HT-29 (cell line): ENCODE measurements around the gene RAB3IL1. TPM values are rescaled to one million over a fixed set of nuclear protein-coding genes. Genes with fewer than 3 reads are reported as not detected.

Source experiments
- DNase-seq: peaks from one replicate; pipeline ENCODE4 v3.0.0-alpha.2; 2015; ENCODE audit warnings: low spot score
- total RNA-seq: library from RNA; depleted of rRNA; stranded (reverse); fragments of >200 nt; shearing (Covaris generic); gene quantifications from 2 replicates; pipeline ENCODE4 v1.2.3, GENCODE V29; 2014

RAB3IL1 gene
- total RNA-seq, 1 experiment from 2014 or later: 1.6 TPM

DNA sequence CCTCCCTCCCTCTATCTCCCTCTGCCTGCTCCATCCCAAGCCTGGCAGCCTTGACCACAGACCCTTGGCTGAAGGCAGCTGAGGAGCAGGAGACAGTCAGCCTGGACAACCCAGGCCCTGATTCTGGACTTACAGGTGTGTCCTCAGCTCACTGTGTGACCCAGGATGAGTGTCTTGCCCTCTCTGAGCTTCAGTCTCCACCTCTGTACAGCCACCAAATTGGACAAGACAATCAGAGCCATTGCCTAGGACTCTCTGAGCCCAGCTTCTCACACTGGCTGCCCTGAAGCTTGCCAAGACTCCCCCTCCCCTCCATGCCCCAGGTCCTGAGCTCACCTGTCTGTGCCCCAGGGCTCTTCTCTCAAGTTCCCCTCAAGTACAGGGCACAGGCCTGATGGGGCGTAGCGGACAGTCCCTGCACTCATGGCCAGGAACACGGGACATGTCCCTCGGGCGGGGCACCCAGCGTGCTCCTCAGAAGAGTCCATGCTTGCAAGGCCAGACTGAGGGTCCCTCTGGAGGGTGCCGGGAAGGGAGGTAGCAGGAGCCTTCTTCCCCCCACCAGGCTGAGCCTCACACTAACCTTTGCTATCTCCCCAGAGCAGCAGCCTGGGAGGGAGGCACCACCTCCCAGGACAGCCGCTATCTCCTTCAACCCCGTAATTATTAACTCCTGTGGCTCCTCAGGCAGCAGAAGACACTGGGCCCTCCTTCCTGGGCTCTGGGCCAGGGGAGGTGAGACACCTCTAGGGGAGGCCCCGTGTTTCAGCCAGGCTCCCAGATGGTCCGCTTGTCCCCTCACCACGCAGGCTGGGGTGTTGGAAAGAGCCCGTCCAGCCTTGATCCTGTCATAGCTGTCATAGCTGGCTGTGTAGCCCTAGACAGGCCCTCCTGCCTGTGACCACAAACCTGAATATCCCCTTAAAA, 2.6 kb upstream of the RAB3IL1 start:
- DNase-seq: no peak

DNA sequence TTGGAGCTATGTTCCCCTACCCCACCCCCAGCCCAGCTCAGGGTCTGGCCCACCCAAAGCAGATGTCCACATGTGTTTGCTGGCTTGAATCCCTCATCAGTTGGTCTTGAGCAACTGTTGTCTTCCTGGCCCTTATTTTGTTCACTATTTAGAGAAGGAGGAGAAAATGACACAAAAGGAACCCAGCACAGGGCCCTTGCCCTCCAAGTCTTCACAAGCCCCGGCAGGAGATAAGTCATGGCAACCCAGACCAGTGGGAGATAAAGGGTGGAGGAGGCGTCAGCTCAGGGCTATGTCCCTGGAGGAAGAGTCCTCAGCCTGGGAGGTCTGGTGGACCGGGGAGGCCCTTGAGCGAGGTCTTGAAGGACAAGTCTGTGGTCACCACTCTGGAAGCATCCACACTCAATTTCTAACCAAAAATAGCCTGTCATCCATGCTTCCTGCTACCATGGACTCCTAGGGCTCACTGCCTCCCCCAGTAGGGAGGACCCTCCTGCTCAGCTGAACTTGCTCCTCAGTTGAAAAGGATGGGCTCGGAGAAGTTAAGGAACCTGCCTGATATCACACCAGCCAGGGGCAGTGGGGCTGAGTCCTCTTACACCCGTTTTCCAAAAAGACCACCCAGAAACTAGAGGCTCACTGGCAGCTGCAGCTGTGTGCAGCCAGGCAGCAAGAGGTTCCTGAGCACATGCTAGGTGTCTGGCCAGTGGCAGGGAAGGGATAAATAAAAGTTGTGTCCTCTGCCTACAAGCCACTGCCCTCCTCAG, 1.8 kb upstream of the RAB3IL1 start:
- DNase-seq: no peak

DNA sequence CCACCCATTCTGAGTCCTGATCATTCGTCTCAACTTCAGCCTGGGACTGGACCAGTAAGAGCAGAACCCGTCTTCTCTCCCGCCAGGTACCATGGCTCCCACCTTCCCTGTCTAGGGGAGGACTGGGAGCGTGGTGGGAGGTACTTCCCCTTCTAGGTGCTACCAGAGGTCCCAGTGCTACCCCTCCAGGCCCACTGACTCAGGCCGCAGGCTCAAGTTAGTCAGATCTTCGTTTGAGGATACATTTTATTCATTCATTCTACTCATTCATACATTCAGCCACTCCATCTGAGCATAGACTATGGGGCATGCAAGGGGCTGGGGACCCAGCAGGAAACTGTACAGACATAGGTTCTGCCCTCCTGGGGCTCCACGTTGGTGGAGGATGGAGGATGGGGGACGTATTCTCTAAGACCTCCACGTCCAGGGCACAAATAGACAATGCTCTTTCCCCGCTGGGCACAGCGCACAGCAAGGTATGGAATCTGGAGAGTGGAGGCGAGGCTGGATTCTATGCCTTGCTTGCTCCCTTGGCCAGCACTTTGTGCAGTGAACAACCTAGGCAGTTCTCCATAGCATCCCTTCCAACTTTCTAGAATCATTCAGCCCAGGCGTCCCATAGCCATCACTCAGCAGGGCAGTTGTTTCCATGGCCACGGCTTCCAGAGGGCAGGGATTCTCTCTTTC, 1.0 kb upstream of the RAB3IL1 start:
- no peak for DNase-seq

DNA sequence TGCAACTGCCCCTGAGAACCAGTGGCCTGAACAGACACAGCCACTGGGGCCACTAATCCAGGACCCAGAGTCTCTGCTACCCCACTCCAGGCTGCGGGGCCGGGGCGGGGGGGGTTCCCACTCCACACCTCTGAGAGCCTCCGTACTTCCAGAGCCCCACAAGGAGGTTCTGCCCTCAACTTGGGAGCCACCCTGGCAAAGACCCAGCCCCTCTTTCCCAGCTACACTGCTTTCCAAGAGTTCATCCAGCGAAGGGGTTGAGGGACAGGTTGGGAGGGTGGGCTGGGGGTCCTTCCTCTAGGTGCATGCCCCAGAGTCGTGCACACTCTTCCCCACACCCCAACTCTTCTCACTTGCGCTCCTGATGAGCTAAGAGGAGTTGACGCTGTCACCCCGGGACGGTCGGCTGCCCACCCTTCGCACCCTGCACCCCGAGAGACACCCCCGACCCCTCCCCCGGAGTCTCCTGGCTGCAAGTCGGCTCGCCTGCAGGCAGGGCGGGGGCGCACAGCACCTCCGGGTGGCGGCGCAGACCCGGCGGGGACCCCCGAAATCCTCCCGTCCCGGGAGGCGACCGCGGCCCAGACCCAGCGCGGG, 531 bp downstream of the RAB3IL1 start:
- no peak for DNase-seq

DNA sequence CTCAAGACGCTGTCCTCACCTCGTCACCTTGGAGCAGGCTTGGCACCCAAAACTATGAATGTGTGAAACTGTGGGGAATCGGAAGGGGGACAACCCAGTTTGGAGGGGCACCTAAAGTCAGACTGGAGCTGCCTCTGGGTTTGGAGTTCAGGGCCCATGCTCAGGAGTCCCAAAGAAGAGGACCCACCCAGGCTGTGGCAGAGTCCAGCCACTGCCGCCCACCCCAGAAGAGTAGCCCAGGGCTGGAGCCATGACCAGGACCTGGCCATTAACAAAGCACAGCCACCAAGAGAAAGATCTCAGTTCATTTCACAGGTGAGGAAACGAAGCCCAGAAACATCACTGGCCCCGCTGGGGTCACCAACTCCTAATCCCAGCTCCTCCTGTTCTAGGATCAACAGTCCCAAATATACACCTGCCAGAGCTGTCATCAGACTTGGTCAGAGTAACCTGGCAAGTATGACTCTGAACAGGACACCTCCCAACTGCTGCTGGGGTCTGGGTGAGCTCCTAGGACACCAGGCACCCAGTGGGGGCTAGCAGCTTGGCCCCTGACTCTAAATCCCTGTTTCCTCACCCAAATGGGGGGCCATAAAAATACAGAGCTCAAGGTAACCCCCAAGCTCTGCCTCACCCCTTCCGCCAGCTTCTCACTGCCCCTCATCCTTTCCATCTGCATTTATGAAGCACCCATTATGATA, 2.7 kb downstream of the RAB3IL1 start:
- no peak for DNase-seq

DNA sequence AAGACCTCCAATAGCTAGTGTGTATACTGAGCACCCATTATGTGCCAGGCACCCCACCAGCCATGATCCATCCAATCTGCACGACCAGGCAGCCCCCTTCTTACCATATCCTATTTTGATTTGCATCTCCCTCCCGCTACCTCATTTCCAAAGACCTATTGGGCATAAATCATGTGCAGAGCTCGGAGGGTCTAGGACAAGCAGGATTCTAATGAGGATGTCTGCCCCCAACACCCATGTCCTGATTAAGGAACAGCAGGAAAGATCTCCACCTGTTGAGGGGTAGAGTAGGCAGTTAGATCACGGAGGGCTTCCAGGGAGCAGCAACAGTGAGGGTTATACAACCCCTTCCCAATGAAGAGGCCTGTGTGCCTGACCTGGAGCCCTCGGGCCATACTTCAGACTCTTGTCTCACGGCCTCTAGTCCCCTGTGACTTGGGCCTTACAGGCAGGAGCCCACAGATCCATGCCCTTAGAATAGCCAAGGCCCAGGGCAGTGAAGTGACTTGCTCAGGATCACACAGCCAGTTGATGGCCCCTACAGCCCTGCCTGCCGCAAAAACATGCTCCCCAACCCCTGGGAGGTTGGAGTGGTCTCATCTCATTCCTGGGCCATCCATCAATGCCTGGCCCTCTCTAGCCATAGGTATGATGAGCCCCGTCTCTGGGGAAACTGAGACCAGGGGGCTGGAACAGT, 3.5 kb downstream of the RAB3IL1 start:
- no peak for DNase-seq

DNA sequence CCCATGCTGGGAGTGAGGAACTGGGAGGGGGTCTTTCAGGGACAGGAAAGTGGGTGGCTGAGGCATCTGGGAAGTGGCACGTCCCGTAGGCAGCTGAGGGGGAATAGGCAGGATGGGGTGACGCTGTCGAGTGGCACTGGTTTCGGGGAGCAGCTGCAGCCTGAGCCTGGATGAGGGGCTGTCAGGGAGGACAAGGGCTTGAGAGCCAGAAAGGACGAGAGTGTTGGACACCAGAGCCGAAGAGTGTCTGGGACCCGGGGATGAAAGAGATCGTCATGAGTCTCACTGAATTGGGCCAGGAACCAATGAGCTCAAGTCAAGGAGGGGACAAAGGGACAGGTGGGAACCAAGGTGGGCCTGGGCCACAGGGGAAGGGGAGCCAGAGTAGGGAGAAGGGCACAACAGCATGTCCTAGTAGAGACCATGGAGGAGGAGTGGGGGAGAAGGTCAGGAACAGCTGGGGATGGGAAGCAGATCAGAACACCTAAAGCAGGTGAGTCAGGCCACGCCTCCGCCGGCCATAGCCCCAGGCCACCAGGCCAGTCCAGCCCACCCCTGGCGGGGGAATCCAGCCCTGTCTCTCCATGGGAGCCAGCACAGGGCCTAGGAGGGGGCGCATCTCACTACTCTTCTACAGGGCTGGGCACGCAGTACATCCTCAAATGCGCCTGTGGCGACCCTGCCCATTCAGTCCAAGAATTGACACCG, 4.2 kb downstream of the RAB3IL1 start:
- no peak for DNase-seq

DNA sequence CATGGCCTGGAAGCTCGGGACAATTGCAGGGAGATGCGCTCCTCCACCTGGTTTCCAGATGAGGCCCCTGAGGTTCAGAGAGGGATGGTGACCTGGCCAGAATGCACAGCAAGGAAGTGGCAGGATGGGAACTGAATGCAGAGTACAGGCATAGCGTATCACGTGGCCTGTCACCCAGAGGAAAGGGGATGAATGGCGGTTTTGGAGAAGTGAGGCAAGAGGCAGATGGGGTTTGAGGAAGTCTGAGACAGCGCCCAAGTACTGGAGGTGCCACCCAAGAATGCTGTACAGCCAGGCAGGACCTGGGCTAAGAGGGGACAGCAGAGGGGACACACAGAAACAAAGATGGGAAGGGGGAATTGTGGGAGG, 4.9 kb downstream of the RAB3IL1 start:
- no peak for DNase-seq

DNA sequence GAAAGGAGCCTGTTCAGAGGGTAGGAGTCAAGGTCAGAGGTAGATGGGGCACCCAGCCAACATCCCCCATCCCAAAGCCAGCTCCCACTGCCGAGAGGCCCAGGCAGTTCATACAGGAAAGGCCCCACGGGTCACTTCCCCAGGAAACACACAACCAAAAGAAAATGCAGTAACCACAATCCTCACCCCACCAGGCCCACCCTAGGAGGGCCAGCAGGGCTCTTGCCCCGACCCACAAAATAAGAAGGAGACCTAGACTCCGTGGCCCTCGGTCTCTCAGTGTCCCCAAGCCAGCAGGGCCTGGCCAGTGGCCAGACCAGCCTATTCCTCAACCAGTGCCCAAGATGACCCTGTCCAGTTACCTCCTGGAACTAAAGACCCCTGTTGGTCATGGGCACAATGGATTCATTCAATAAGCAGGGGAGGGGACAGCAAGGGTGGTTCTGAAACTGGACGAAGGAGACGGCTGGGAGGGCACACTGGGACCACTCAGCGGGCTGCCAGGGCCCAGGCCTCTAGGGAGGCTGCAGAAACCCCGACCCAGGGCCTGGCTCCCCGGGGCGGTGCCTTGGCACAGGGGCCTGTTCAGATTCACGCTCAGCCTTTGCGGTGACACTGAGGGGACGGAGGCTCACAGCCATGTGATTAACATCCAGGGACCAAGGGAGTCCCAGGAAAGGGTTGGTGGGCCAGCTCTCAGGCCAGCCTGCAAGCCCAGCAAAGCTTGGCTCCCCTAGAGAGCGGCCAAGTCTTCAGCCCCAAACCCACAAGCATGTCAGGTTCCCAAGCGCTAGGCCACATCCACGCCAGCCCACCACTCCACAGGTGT, 5.5 kb downstream of the RAB3IL1 start:
- DNase-seq: no peak

DNA sequence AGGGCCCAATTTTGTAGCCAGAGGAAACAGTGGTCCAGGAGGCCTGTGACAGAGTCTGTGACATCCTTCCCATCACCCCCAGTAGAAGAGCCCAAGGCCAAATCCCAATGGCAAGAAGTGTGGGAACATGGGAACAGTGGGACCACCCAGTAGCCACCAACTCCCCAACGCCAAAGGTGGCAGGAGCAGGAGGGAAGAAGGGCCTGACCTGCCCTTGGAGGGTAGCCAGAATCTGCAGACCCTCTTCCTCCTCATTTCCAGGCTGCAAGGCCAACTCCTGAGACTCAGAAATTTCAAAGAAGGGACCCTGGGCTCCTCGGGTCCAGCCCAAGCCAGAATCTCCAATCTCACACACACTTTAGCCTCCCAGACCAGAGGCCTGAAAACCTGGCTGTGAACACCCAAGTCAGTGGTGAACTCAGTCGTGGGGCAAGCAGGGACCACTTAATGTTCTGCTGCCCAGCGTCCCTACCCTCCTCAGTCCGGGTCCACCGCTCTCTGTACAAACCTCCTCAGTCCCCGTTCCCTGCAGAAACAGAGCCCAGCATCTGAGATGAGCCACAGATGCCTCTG, 6.2 kb downstream of the RAB3IL1 start:
- no peak for DNase-seq

DNA sequence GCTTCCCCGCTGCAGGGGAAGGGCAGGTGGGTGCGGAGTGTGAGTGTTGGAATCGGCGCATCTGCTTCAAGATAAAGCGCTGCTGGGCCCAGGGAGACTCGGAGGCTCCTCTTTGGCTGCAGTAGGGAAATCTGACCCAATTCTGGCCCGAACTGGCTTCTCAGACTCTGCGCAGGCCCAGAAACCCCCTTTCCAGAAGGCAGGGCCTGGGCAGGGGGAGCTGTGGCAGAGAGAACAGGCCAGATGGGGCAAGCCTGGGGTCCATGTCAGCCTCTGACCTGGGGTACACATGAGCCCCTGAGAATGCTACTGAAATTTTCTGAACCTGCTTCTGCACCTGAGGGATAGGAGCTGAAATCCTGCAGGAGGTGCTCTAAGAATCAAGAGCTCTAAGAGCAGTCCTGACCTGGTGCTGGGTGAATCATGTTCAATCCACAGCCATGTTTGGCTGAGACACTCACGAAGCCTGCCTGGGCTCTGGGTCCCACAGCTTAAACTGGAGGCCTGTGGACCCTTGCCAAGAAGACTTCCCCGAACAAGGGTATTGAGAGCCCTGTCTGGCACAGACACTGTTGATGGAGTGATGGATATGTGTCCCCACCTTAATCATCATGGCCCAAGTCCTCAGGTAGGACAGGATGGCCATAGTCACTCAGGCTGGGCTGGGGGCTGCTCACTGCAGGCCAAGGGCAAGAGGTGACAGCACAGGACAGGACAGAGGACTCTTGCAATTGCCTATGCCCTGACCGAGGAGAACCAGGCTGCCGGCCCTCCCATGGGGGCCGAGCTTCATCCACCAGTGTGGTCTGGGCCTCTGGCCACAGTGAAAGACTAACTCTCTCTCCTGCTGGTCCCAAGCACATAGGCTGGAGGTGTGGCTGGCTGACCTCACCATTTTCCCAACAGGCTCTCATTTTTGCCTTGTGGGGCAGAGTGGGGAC, 6.9 kb downstream of the RAB3IL1 start:
- no peak for DNase-seq

DNA sequence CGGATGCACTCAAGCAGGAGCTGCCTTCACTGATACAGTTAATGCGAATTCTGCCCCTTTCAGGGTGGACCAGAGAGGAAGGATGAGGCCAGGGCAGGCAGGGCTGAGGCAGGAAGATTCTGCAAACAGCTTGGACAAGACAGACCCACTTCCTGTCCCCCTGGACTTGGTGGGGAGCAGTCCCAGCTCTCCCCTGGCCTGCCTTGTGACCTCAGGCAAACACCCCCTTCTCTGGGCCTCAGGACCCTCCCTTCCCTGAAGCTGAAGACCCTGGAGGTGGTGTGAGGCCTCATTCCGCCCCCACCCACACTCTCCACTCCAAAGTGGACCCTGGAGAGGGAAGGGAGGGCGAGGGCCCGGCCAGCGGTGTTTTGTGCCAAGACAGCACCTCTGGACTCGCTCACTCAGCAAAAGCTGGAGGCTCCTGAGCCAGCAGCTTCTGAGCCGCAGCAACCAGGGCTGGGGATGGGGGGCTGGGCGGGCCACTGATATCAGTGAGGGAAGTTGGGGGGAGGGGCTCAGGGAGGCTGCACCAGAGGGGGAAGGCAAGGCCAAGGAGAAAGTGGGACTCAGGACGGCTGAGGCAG, 8.5 kb downstream of the RAB3IL1 start:
- DNase-seq: no peak

DNA sequence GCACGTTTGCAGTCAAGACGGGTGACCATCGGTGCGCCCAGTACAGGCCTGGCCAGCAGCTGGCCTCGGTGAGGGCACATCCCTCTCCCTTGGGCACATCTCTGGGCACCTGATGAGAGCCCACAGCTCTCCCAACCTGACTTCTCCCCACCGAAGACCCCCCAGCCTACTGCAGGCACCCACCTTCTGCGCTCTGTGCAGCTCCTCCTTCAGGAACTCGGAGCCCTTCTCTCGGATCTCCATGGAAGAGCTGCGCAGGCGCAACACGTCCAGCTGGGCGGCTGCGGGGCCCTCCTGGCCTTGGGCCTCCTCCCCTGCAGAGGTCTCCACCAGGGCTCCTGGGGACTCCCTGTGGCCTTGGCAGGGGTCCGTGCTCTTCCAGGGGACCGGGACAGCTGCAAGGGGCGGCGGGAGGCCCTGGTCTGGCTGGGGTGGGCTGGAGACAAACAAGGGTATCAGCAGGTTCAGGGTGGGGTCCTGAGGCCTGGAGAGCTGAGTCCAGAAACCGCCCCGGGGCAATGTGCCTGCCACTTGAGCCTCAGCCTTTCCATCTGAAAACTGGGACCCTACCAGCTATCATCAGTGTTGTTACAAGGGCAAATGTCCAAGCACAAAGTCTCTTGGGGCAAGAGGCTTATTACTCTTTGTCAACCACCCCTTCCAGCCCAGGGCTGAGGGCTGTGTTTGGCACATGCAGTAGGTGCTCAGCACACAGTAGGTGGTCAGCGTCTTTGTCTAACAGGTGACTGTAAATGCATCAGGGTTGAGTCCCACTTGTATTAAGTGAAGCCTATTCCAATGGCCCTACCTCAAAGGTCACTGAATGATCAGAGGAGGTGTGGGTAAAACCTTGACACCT, 9.3 kb downstream of the RAB3IL1 start:
- DNase-seq: no peak

DNA sequence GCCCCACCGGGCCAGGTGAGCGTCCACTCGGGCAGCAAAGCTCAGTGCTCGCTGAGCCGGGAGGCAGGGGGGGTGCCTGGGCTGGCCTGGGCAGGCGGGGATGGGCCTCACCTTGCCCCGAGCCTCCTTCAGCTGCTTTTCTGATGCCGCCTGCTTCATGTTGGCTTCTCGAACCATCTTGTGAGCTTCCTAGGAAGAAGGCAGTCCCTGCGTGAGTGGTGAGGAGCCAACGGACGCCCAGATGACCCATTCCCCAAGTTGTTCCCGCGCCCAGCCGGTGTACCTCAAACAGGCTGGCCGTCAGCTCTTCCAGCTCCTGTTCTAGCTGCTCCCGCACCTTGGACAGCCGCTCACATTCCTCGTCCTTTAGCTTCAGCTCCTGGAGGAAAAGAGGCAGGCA, 10.1 kb downstream of the RAB3IL1 start:
- DNase-seq: no peak

DNA sequence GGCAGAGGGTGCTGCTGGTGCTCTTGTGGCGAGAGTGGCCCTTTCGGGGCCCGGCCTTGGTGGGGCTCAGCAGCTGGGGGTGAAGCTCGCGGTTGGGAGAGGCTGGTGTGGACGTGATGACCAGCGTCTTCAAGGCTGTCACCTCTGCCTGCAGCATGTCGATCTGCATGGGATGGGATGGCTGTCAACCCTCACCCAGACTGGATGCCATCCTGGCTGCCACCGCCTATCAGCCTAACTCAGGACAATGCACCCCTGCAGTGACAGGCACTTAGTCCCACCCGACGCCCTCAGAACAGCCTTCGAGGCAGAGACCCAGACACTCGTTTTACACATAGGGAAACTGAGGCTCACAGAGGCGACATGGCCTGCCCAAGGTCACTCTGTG, 10.8 kb downstream of the RAB3IL1 start:
- no peak for DNase-seq

DNA sequence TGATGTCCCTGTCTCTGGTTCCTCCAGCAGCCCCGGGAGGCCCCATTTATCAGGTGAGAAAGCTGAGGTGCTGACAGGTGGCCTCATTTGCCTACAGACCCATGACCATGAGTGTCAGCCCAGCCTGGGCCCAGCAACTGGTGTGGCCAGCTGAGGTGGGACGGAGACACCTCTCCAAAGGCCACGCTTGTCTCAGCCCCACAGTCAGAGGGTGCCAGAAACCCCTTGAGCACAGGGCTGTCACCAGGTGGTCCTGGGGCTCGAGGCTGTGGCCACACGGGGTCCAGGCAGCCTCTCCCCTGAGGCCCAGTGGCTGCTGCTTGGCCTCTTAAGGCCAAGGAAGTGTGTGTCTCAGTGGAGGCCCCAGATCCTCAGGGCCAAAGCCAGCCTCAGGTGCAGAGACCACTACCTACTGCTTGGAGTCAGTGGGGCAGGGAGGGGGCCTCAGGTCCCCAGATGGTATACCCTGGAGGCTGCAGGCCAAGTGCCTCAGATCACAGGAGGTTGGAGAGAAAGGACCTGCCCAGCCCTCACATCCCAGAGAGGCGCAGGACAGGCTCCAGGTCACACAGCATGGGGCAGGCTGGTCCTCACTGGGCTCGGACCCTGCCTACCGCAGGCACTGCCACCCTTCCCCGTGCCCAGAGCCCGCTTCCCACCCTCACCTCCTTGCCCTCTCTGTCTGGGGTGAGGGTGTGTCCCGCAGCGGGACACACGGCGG, 11.4 kb downstream of the RAB3IL1 start:
- no peak for DNase-seq
